KMS-11 (cell line): ENCODE measurements around the gene PDCD5.
"Not testable (repeated sequence)": the region's sequence is repeated elsewhere in the genome, so short reads cannot be mapped to it uniquely, and the experiment has no call there.

Experiments used
- H2AFZ ChIP-seq: fragments of 200-600 bp; sonication (generic); 2 replicates; pipeline ENCODE4 v1.6.1; 2016; ENCODE audit warnings: antibody characterized with exemption, mixed run types, low read depth
- H3K27ac ChIP-seq: fragments of 200-600 bp; sonication (generic); 2 replicates; pipeline ENCODE4 v1.6.1; 2016; ENCODE audit warnings: mild to moderate bottlenecking, mixed run types
- H3K27me3 ChIP-seq: fragments of 200-600 bp; sonication (generic); 2 replicates; pipeline ENCODE4 v1.6.1; 2017; ENCODE audit warnings: mild to moderate bottlenecking, low read depth, mixed run types, moderate library complexity; ENCODE audit not compliant: insufficient read depth
- H3K36me3 ChIP-seq: fragments of 200-600 bp; sonication (generic); 2 replicates; pipeline ENCODE4 v1.6.1; 2017; ENCODE audit warnings: mild to moderate bottlenecking, mixed run types; ENCODE audit not compliant: insufficient read depth
- H3K4me1 ChIP-seq: fragments of 200-600 bp; sonication (generic); 2 replicates; pipeline ENCODE4 v1.6.1; 2016; ENCODE audit warnings: mild to moderate bottlenecking, low read depth, mixed run types; ENCODE audit not compliant: poor library complexity, severe bottlenecking
- H3K4me2 ChIP-seq: fragments of 200-600 bp; sonication (generic); 2 replicates; pipeline ENCODE4 v1.7.0; 2016; ENCODE audit warnings: mild to moderate bottlenecking, mixed run types
- H3K4me3 ChIP-seq: fragments of 200-600 bp; sonication (generic); IDR thresholded peaks from 2 replicates; pipeline ENCODE4 v1.6.1; 2017; ENCODE audit warnings: low read depth, low read length, mixed read lengths; ENCODE audit not compliant: insufficient read depth
- H3K79me2 ChIP-seq: fragments of 200-600 bp; sonication (generic); 2 replicates; pipeline ENCODE4 v1.6.1; 2016; ENCODE audit warnings: low read depth, mixed run types; ENCODE audit not compliant: insufficient read depth
- H3K9ac ChIP-seq: fragments of 200-600 bp; sonication (generic); 2 replicates; pipeline ENCODE4 v1.6.1; 2016; ENCODE audit warnings: mild to moderate bottlenecking, mixed run types
- H4K20me1 ChIP-seq: fragments of 200-600 bp; sonication (generic); 2 replicates; pipeline ENCODE4 v1.6.1; 2016; ENCODE audit warnings: mild to moderate bottlenecking, mixed run types; ENCODE audit not compliant: insufficient read depth
- CTCF ChIP-seq: fragments of 200-600 bp; sonication (generic); conservative IDR thresholded peaks from 2 replicates; pipeline ENCODE4 v1.6.1; 2017; ENCODE audit warnings: low read depth, mild to moderate bottlenecking, antibody characterized with exemption, low read length, moderate library complexity, mixed read lengths

The PDCD5 gene

GRCh38 chr19:32566246-32566830, 14.7 kb upstream of the PDCD5 start:
- Histone ChIP-seq H3K4me3 (no peak overlapping the region), H3K27me3 (no peaks in the 10 kb centered on the region), H3K4me2 (no peak overlapping the region), H3K4me1 (no peaks in the 10 kb centered on the region), H3K36me3 (no peaks in the 10 kb centered on the region), H2AFZ (no peak overlapping the region), H3K9ac (no peak overlapping the region), H4K20me1 (no peaks in the 10 kb centered on the region), H3K27ac (no peak overlapping the region), H3K79me2 (no peaks in the 10 kb centered on the region)
- TF ChIP-seq CTCF: no peak

- no peak overlapping the region for H3K4me3 ChIP-seq
- H3K9ac ChIP-seq: no peak overlapping the region
- H3K4me2 ChIP-seq: no peak overlapping the region
- H2AFZ ChIP-seq: no peak overlapping the region
- no peaks in the 10 kb centered on the region for H3K4me1 ChIP-seq
- H3K27ac ChIP-seq: no peak overlapping the region
- no peaks in the 10 kb centered on the region for H4K20me1 ChIP-seq
- TF ChIP-seq CTCF: no peak
- no peaks in the 10 kb centered on the region for H3K36me3 ChIP-seq
- no peaks in the 10 kb centered on the region for H3K27me3 ChIP-seq
- no peaks in the 10 kb centered on the region for H3K79me2 ChIP-seq
Measured at GRCh38 chr19:32567486-32567885, 13.5 kb upstream of the PDCD5 start.

- H3K4me2 ChIP-seq: no peak overlapping the region
- H3K9ac ChIP-seq: no peak overlapping the region
- H2AFZ ChIP-seq: no peak overlapping the region
Measured at GRCh38 chr19:32570081-32570785, 10.8 kb upstream of the PDCD5 start.

GRCh38 chr19:32571471-32572075, 9.4 kb upstream of the PDCD5 start:
- H3K4me1 ChIP-seq, H3K79me2 ChIP-seq, H2AFZ ChIP-seq, H4K20me1 ChIP-seq, H3K4me2 ChIP-seq, H3K9ac ChIP-seq, H3K27ac ChIP-seq, H3K4me3 ChIP-seq, H3K36me3 ChIP-seq, H3K27me3 ChIP-seq: not testable (repeated sequence)

More at GRCh38 chr19:32570081-32570785, 10.8 kb upstream of the PDCD5 start:
- no peaks in the 10 kb centered on the region for H3K4me1 ChIP-seq
- H3K27ac ChIP-seq: no peak overlapping the region
- H4K20me1 ChIP-seq: no peaks in the 10 kb centered on the region
- H3K79me2 ChIP-seq: no peaks in the 10 kb centered on the region
- no peaks in the 10 kb centered on the region for H3K27me3 ChIP-seq
- H3K4me3 ChIP-seq: no peak overlapping the region
- H3K36me3 ChIP-seq: no peaks in the 10 kb centered on the region
- TF ChIP-seq CTCF: peak; percentile 78

- H3K4me2 ChIP-seq, H4K20me1 ChIP-seq, H3K27ac ChIP-seq, H3K9ac ChIP-seq, H2AFZ ChIP-seq, H3K36me3 ChIP-seq, H3K27me3 ChIP-seq, H3K4me1 ChIP-seq, H3K4me3 ChIP-seq, H3K79me2 ChIP-seq: not testable (repeated sequence)
Measured at GRCh38 chr19:32572700-32573491, 8.1 kb upstream of the PDCD5 start.
